HCT116 (cell line): ENCODE measurements around the gene CRMP1. TPM values are rescaled to one million over a fixed set of nuclear protein-coding genes. Genes with fewer than 3 reads are reported as not detected.

ENCODE experiments used
- ATAC-seq: fragments of 200-7000 bp; cut with Tn5 transposase; 2 replicates; pipeline ENCODE4 v1.9.1; 2020; ENCODE audit warnings: mild to moderate bottlenecking, moderate library complexity
- BruUV-seq: library from RNA; stranded (reverse); fragments of 400-500 nt; replicated peaks from 2 replicates; lab custom pipeline; 2021; lab: Mats Ljungman, UMichigan
- CTCF ChIA-PET: fragments of 300-600 bp; sonication (Branson Sonifier 250); formaldehyde crosslinking; loops from one replicate; lab custom pipeline; 2021; ENCODE audit warnings: antibody characterized with exemption; lab: Charles Lee
- POLR2A ChIA-PET: fragments of 300-600, 350-600 bp; sonication (Branson Sonifier 250); formaldehyde crosslinking; loops from one replicate; lab custom pipeline; 2021; ENCODE audit warnings: antibody characterized with exemption; lab: Charles Lee
- RAD21 ChIA-PET, 2 experiments: fragments of 300-600 bp; sonication (Branson Sonifier 250); formaldehyde crosslinking; loops; one replicate each; lab custom pipeline; 2023; ENCODE audit warnings: low total read pairs in 2 of 2; ENCODE audit not compliant: uncharacterized antibody in 2 of 2, unreplicated experiment in 2 of 2, low non-redundant PET in 1 of 2; lab: Charles Lee
- DNase-seq: peaks from one replicate; pipeline ENCODE4 v3.0.0-alpha.2; 2010; ENCODE audit warnings: low read depth, low spot score
- H2AFZ ChIP-seq: fragments of 200-600 bp; shearing (Covaris generic), sonication (generic); 2 replicates; pipeline ENCODE4 v1.6.1; 2017; ENCODE audit warnings: low read depth, mixed run types, mixed read lengths, antibody characterized with exemption, low read length; ENCODE audit not compliant: poor library complexity, severe bottlenecking
- H3K27ac ChIP-seq: 2 replicates; pipeline ENCODE4 v1.5.1; 2012; ENCODE audit warnings: low read depth, low read length
- H3K27me3 ChIP-seq: fragments of 200-600 bp; sonication (generic); 2 replicates; pipeline ENCODE4 v1.6.1; 2016; ENCODE audit warnings: mixed run types, low read length, mixed read lengths; ENCODE audit not compliant: insufficient read depth
- H3K36me3 ChIP-seq, 2 experiments: fragments of 200-500 bp in 1 of 2; fragments of 200-600 bp in 1 of 2; sonication (Bioruptor generic) in 1 of 2; sonication (generic) in 1 of 2; 2 replicates each; pipeline versions ENCODE4 v1.5.1 to v1.6.1; 2014 to 2016; ENCODE audit warnings: low read length in 2 of 2, inconsistent platforms in 1 of 2, mixed read lengths in 1 of 2, mixed run types in 1 of 2; ENCODE audit not compliant: insufficient read depth in 2 of 2, control insufficient read depth in 1 of 2
- H3K4me1 ChIP-seq, 2 experiments: fragments of 200-600 bp in 1 of 2; sonication (generic) in 1 of 2; 2 replicates each; pipeline versions ENCODE4 v1.5.1 to v1.6.1; 2012 to 2017; ENCODE audit warnings: low read length in 2 of 2, inconsistent platforms in 1 of 2, mild to moderate bottlenecking in 1 of 2, mixed read lengths in 1 of 2, mixed run types in 1 of 2, moderate library complexity in 1 of 2; ENCODE audit not compliant: insufficient read depth in 2 of 2, control insufficient read depth in 1 of 2
- H3K4me2 ChIP-seq: fragments of 200-600 bp; sonication (generic); 2 replicates; pipeline ENCODE4 v1.6.1; 2017; ENCODE audit warnings: mixed run types, low read length, mixed read lengths
- H3K4me3 ChIP-seq, 2 experiments: fragments of 200-600 bp in 1 of 2; sonication (generic) in 1 of 2; replicated peaks in 1 of 2; 2 replicates each; pipeline ENCODE4 v1.5.1; 2011 to 2016; ENCODE audit warnings: low read length in 2 of 2, control low read depth in 1 of 2, low read depth in 1 of 2, mild to moderate bottlenecking in 1 of 2, mixed read lengths in 1 of 2, mixed run types in 1 of 2
- H3K79me2 ChIP-seq: fragments of 200-600 bp; sonication (generic); 2 replicates; pipeline ENCODE4 v1.6.1; 2017; ENCODE audit warnings: mild to moderate bottlenecking, mixed run types, low read length, moderate library complexity, mixed read lengths; ENCODE audit not compliant: insufficient read depth
- H3K9ac ChIP-seq: fragments of 200-600 bp; sonication (generic); 2 replicates; pipeline ENCODE4 v1.6.1; 2016; ENCODE audit warnings: low read length, mixed read lengths
- H3K9me2 ChIP-seq: fragments of 200-600 bp; sonication (generic), shearing (Covaris generic); 2 replicates; pipeline ENCODE4 v1.6.1; 2017; ENCODE audit warnings: mixed run types, mild to moderate bottlenecking, moderate library complexity; ENCODE audit not compliant: insufficient read depth
- H3K9me3 ChIP-seq, 2 experiments: fragments of 200-500 bp in 1 of 2; fragments of 200-600 bp in 1 of 2; sonication (Bioruptor generic) in 1 of 2; sonication (generic) in 1 of 2; 2 replicates each; pipeline ENCODE4 v1.6.1; 2014 to 2017; ENCODE audit warnings: low read length in 2 of 2, mixed read lengths in 2 of 2, inconsistent platforms in 1 of 2, low read depth in 1 of 2, mild to moderate bottlenecking in 1 of 2, mixed run types in 1 of 2, moderate library complexity in 1 of 2; ENCODE audit not compliant: control insufficient read depth in 1 of 2, insufficient read depth in 1 of 2
- H4K20me1 ChIP-seq: fragments of 200-600 bp; sonication (generic), shearing (Covaris generic); 2 replicates; pipeline ENCODE4 v1.6.1; 2017; ENCODE audit warnings: mixed run types, mild to moderate bottlenecking, moderate library complexity; ENCODE audit not compliant: insufficient read depth
- CEBPB ChIP-seq: IDR thresholded peaks from 2 replicates; pipeline ENCODE4 v1.6.1; 2012; ENCODE audit warnings: low read depth
- CTCF ChIP-seq, 3 experiments: fragments of 200-600 bp in 1 of 3; sonication (generic) in 1 of 3; IDR thresholded peaks in 2 of 3; conservative IDR thresholded peaks in 1 of 3; 2 replicates each; pipeline ENCODE4 v1.5.1; 2012 to 2017; ENCODE audit warnings: low read depth in 2 of 3, low read length in 2 of 3, antibody characterized with exemption in 1 of 3, borderline replicate concordance in 1 of 3, control low read depth in 1 of 3, mild to moderate bottlenecking in 1 of 3, mixed read lengths in 1 of 3, mixed run types in 1 of 3, moderate library complexity in 1 of 3; ENCODE audit not compliant: insufficient read depth in 1 of 3
- EGR1 ChIP-seq: IDR thresholded peaks from 2 replicates; pipeline ENCODE4 v1.6.1; 2012; ENCODE audit warnings: low read depth
- ELF1 ChIP-seq: IDR thresholded peaks from 2 replicates; pipeline ENCODE4 v1.6.1; 2012; ENCODE audit warnings: low read depth, borderline replicate concordance
- EZH2 ChIP-seq: fragments of 200-600 bp; sonication (generic); IDR thresholded peaks from 2 replicates; pipeline ENCODE4 v1.6.1; 2017; ENCODE audit warnings: antibody characterized with exemption, mixed run types
- EZH2phosphoT487 ChIP-seq: fragments of 200-600 bp; IDR thresholded peaks from 2 replicates; pipeline ENCODE4 v1.6.1; 2018; ENCODE audit warnings: antibody characterized with exemption, borderline replicate concordance
- MAX ChIP-seq: IDR thresholded peaks from 2 replicates; pipeline ENCODE4 v1.6.1; 2012
- POLR2AphosphoS5 ChIP-seq: IDR thresholded peaks from 2 replicates; pipeline ENCODE4 v1.6.1; 2011; ENCODE audit warnings: mild to moderate bottlenecking, low read depth, low read length, moderate library complexity
- RAD21 ChIP-seq: IDR thresholded peaks from 2 replicates; pipeline ENCODE4 v1.6.1; 2012; ENCODE audit warnings: low read depth, mild to moderate bottlenecking
- SIN3A ChIP-seq: IDR thresholded peaks from 2 replicates; pipeline ENCODE4 v1.6.1; 2012; ENCODE audit warnings: low read depth
- SP1 ChIP-seq: IDR thresholded peaks from 2 replicates; pipeline ENCODE4 v1.6.1; 2012; ENCODE audit warnings: low read depth
- SRF ChIP-seq: IDR thresholded peaks from 2 replicates; pipeline ENCODE4 v1.6.1; 2012; ENCODE audit warnings: low read depth
- YY1 ChIP-seq: IDR thresholded peaks from 2 replicates; pipeline ENCODE4 v1.6.1; 2011; ENCODE audit warnings: low read length, low read depth, moderate library complexity, mild to moderate bottlenecking; ENCODE audit not compliant: insufficient replicate concordance; ENCODE audit errors: extremely low read depth
- ZBTB33 ChIP-seq: IDR thresholded peaks from 2 replicates; pipeline ENCODE4 v1.6.1; 2011; ENCODE audit warnings: mild to moderate bottlenecking, low read length, moderate library complexity; ENCODE audit not compliant: insufficient replicate concordance; ENCODE audit errors: extremely low read depth
- ZFX ChIP-seq: fragments of 450-650 bp; IDR thresholded peaks from 2 replicates; pipeline ENCODE4 v1.6.1; 2017
- intact Hi-C: fragments of 100-400 bp; cut with micrococcal nuclease; formaldehyde crosslinking; loops from 2 replicates; pipeline ENCODE4 v1.10.0; 2022
- total RNA-seq: library from RNA; stranded (reverse); gene quantifications from one replicate; pipeline ENCODE4 v1.2.1, GENCODE V29; 2021; ENCODE audit not compliant: unreplicated experiment

Gene CRMP1
- total RNA-seq, 1 experiment from 2014 or later: not detected

- H3K27ac ChIP-seq: no peak overlapping the region
- ChIA-PET POLR2A (no interaction called here), CTCF (interaction anchor here (3.3 to 3.6 kb wide), 2 partner anchors 157 to 175 kb away, joined by 12 to 14 read pairs; no protein-coding TSS in a partner anchor), RAD21 (no interaction called here)
- intact Hi-C loops: loop anchor here (5.0 kb wide), 1 partner anchor 265 kb away; no protein-coding TSS in a partner anchor
- H3K9ac ChIP-seq: no peak overlapping the region
- no peak overlapping the region for H2AFZ ChIP-seq
- peaks cover 0 to 7% of the 10 kb centered on the region in 2 experiments; a peak in 1 of 4 replicates for H3K4me1 ChIP-seq
- ATAC-seq (no peak), DNase-seq (no peak)
- no peaks in the 10 kb centered on the region for H3K36me3 ChIP-seq
- H3K4me2 ChIP-seq: no peak overlapping the region
- TF ChIP-seq RAD21: no peak
- no peak for TF ChIP-seq MAX
- no peak for TF ChIP-seq SRF
- TF ChIP-seq EZH2: no peak
- no peak for TF ChIP-seq CEBPB
- no peak for TF ChIP-seq SP1
- TF ChIP-seq POLR2AphosphoS5: no peak
- TF ChIP-seq SIN3A: no peak
- TF ChIP-seq ZFX: no peak
- H3K4me3 ChIP-seq: no peak overlapping the region
- peaks cover 5% of the 10 kb centered on the region; the same call in 1 of the 2 replicates for H3K27me3 ChIP-seq
- no peaks in the 10 kb centered on the region for H4K20me1 ChIP-seq
- no peaks in the 10 kb centered on the region for H3K9me2 ChIP-seq
- H3K79me2 ChIP-seq: no peaks in the 10 kb centered on the region
- no peaks in the 10 kb centered on the region for H3K9me3 ChIP-seq
- no TSS peak for BruUV-seq
Observed at GRCh38 chr4:5822619-5823018, 70.3 kb downstream of the CRMP1 start.

- ATAC-seq (peak; percentile 95), DNase-seq (peak; percentile 23)
- Histone ChIP-seq H3K27ac (no peak overlapping the region), H3K4me3 (no peak overlapping the region), H3K79me2 (no peaks in the 10 kb centered on the region), H3K9ac (no peak overlapping the region), H3K4me1 (peaks cover 0 to 7% of the 10 kb centered on the region in 2 experiments; a peak in 1 of 4 replicates), H3K36me3 (no peaks in the 10 kb centered on the region), H2AFZ (peak overlapping the region; percentile 93), H4K20me1 (no peaks in the 10 kb centered on the region), H3K9me3 (no peaks in the 10 kb centered on the region), H3K9me2 (no peaks in the 10 kb centered on the region), H3K4me2 (peak overlapping the region; percentile 11; the same call in 1 of the 2 replicates), H3K27me3 (peaks cover 5% of the 10 kb centered on the region; the same call in 1 of the 2 replicates)
- BruUV-seq: no TSS peak
- RAD21 ChIA-PET: interaction anchor here (0.8 to 1.0 kb wide), 3 partner anchors 156 to 159 kb away, joined by 4 read pairs; no protein-coding TSS in a partner anchor
- intact Hi-C loops: loop anchor here (1.0 to 5.0 kb wide), 2 partner anchors 158 to 265 kb away; no protein-coding TSS in a partner anchor
- CTCF ChIA-PET: interaction anchor here (0.6 to 3.6 kb wide), 19 partner anchors 8 to 422 kb away, joined by 3 to 26 read pairs (median 4); no protein-coding TSS in a partner anchor
- POLR2A ChIA-PET: no interaction called here
- TF ChIP-seq ZFX (no peak), EGR1 (no peak), RAD21 (peak; percentile 60), EZH2phosphoT487 (no peak), ZBTB33 (no peak), CTCF (IDR thresholded peaks at IDR 0.05 in 2 of 3, conservative IDR thresholded peaks at IDR 0.05 in 1 of 3; ENCODE audit: borderline replicate concordance in 1 of 3, insufficient read depth in 1 of 3, low read depth in 2 of 3, low read length in 2 of 3) (peak; percentile 65 to 93 (median 88); a peak in 5 of 6 replicates), YY1 (no peak), ELF1 (no peak)
Observed at GRCh38 chr4:5821665-5822358, 71.1 kb downstream of the CRMP1 start.
